ENCODE results near the gene FRAS1. TPM values are rescaled to one million over a fixed set of nuclear protein-coding genes. Genes with fewer than 3 reads are reported as not detected.

FRAS1 gene
- total and polyA plus RNA-seq, 8 donors: 4.7 to 21.5 (median 14.7) TPM

DNA sequence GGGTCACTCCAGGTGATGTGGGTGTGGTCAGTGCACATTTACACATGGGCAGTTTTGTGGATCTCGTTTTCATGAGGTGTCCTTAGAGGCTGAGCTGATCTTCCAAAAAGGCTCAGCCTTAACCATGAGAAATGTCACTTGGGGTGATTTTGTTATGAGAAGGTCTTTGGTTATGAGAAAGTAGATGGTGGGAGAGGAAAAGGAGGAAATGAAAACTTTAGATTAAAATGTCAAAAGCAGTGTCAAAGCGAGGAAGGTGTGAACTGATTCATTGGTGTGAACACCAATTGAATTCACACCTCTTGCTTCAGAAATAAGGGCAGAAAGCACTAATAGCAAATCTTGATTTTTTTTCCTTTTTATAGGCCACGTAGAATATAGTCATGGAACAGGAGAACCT is 394.3 kb downstream of the FRAS1 start:
- ATAC-seq (no peak), DNase-seq (no peak), FAIRE-seq (no peak)
- H3K27me3 ChIP-seq: no peaks in the 10 kb centered on the region
- no peaks in the 10 kb centered on the region for H3K36me3 ChIP-seq
- H3K4me1 ChIP-seq: no peaks in the 10 kb centered on the region
- H3K4me3 ChIP-seq: no peak overlapping the region
- no peak overlapping the region for H3K27ac ChIP-seq
- intact Hi-C loops (cut with DNase I): no loop called here
- WGBS, 2 donors: 57 to 68% methylated on average over 3 of the region's 3 CpGs
- H3K9me3 ChIP-seq: no peaks in the 10 kb centered on the region
- TF ChIP-seq CTCF (IDR thresholded peaks at IDR 0.05): no peak

- FAIRE-seq (no peak), DNase-seq (no peak), ATAC-seq (no peak)
- TF ChIP-seq CTCF (IDR thresholded peaks at IDR 0.05): no peak
- Histone ChIP-seq H3K4me3 (no peak overlapping the region), H3K36me3 (no peaks in the 10 kb centered on the region), H3K9me3 (no peaks in the 10 kb centered on the region), H3K27me3 (no peaks in the 10 kb centered on the region), H3K4me1 (no peaks in the 10 kb centered on the region), H3K27ac (no peak overlapping the region)
- 77 to 78% methylated on average over 3 of the region's 3 CpGs for WGBS, 2 donors
- intact Hi-C loops (cut with DNase I): no loop called here
Measured at GRCh38 chr4:78454016-78454415, 396.9 kb downstream of the FRAS1 start.

- intact Hi-C loops (cut with DNase I): no loop called here
- Histone ChIP-seq H3K4me1 (no peaks in the 10 kb centered on the region), H3K27me3 (no peaks in the 10 kb centered on the region), H3K4me3 (no peak overlapping the region), H3K9me3 (no peaks in the 10 kb centered on the region), H3K27ac (no peak overlapping the region), H3K36me3 (no peaks in the 10 kb centered on the region)
- TF ChIP-seq CTCF (IDR thresholded peaks at IDR 0.05): no peak
- DNase-seq: no peak
- FAIRE-seq: no peak
- no peak for ATAC-seq
- WGBS, 2 donors: 55 to 65% methylated on average over 3 of the region's 3 CpGs
Measured at GRCh38 chr4:78457751-78458150, 400.6 kb downstream of the FRAS1 start.

GRCh38 chr4:78459327-78459726 is 402.2 kb downstream of the FRAS1 start:
- no peaks in the 10 kb centered on the region for H3K9me3 ChIP-seq
- H3K4me3 ChIP-seq: no peak overlapping the region
- ATAC-seq (no peak), DNase-seq (no peak), FAIRE-seq (no peak)
- H3K4me1 ChIP-seq: no peaks in the 10 kb centered on the region
- intact Hi-C loops (cut with DNase I): no loop called here
- no peaks in the 10 kb centered on the region for H3K36me3 ChIP-seq
- H3K27ac ChIP-seq: no peak overlapping the region
- H3K27me3 ChIP-seq: no peaks in the 10 kb centered on the region
- no peak for TF ChIP-seq CTCF (IDR thresholded peaks at IDR 0.05)

DNA sequence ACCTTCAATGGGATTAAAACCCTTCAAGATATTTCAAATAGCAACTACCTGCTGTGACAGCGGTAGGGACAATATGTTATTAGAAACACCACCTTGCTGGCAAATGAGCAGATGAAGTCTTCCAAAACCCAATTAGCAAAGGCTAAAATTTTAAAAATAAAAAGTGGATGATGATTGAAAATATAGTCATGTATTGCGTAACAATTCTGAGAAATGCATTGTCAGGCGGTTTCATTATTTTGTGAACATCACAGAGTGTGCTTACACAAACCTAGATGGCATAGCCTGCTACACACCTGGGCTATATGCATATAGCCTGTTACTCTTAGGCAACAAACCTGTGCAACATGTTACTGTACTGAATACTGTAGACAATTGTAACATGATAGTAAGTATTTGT is 403.2 kb downstream of the FRAS1 start:
- H3K27me3 ChIP-seq: no peaks in the 10 kb centered on the region
- DNase-seq (no peak), ATAC-seq (no peak), FAIRE-seq (no peak)
- H3K36me3 ChIP-seq: no peaks in the 10 kb centered on the region
- no peak for TF ChIP-seq CTCF (IDR thresholded peaks at IDR 0.05)
- intact Hi-C loops (cut with DNase I): no loop called here
- no peaks in the 10 kb centered on the region for H3K9me3 ChIP-seq
- 92 to 98% methylated on average over 3 of the region's 3 CpGs for WGBS, 2 donors
- no peak overlapping the region for H3K27ac ChIP-seq
- H3K4me1 ChIP-seq: no peaks in the 10 kb centered on the region
- H3K4me3 ChIP-seq: no peak overlapping the region

Measured in pancreas (tissue), 10 donors.